T-helper 2 cell treated with Interferon-gamma antibody and Interleukin-4, amounts not matched to agents 5 μg/mL and 100 μg/mL, for 36 hours (primary cell): ENCODE measurements around the gene INTS6L.
"Not testable (repeated sequence)": the region's sequence is repeated elsewhere in the genome, so short reads cannot be mapped to it uniquely, and the experiment has no call there.

Experiments used
- DNase-seq: peaks from one replicate; pipeline ENCODE4 v3.0.0; 2021; ENCODE audit warnings: low spot score
- H3K27ac Mint-ChIP-seq: one replicate; pipeline ENCODE4 v1.8.0; 2021; ENCODE audit warnings: mild to moderate bottlenecking, mixed read lengths
- H3K27me3 Mint-ChIP-seq: one replicate; pipeline ENCODE4 v1.8.0; 2021; ENCODE audit warnings: low read depth, mixed read lengths
- H3K36me3 Mint-ChIP-seq: one replicate; pipeline ENCODE4 v1.8.0; 2021; ENCODE audit warnings: low read depth, mixed read lengths
- H3K4me1 Mint-ChIP-seq: one replicate; pipeline ENCODE4 v1.8.0; 2021; ENCODE audit warnings: low read depth, mixed read lengths
- H3K4me3 Mint-ChIP-seq: one replicate; pipeline ENCODE4 v1.8.0; 2022; ENCODE audit warnings: mild to moderate bottlenecking, moderate library complexity, mixed read lengths
- H3K9me3 Mint-ChIP-seq: one replicate; pipeline ENCODE4 v1.8.0; 2021; ENCODE audit warnings: mixed read lengths

The INTS6L gene

GRCh38 chrX:135605906-135606305, 85.4 kb downstream of the INTS6L start:
- Mint-ChIP-seq H3K27me3 (peaks cover 9% of the 10 kb centered on the region), H3K9me3 (no peaks in the 10 kb centered on the region), H3K27ac (no peak overlapping the region), H3K36me3 (no peaks in the 10 kb centered on the region), H3K4me1 (no peaks in the 10 kb centered on the region), H3K4me3 (no peak overlapping the region)
- DNase-seq, result no peak

GRCh38 chrX:135624408-135625204, 104.1 kb downstream of the INTS6L start:
- H3K36me3 Mint-ChIP-seq, H3K4me1 Mint-ChIP-seq, H3K27me3 Mint-ChIP-seq, H3K9me3 Mint-ChIP-seq, H3K27ac Mint-ChIP-seq, DNase-seq, H3K4me3 Mint-ChIP-seq: not testable (repeated sequence)

- Mint-ChIP-seq H3K27ac (no peak overlapping the region), H3K4me1 (no peaks in the 10 kb centered on the region), H3K27me3 (no peaks in the 10 kb centered on the region), H3K4me3 (no peak overlapping the region), H3K36me3 (no peaks in the 10 kb centered on the region), H3K9me3 (no peaks in the 10 kb centered on the region)
- no peak for DNase-seq
These were observed 105.5 kb downstream of the INTS6L start for GRCh38 chrX:135625995-135626394.

GRCh38 chrX:135629342-135629741, 108.9 kb downstream of the INTS6L start:
- Mint-ChIP-seq H3K4me3 (no peak overlapping the region), H3K27me3 (no peaks in the 10 kb centered on the region), H3K9me3 (no peaks in the 10 kb centered on the region), H3K36me3 (no peaks in the 10 kb centered on the region), H3K27ac (no peak overlapping the region), H3K4me1 (no peaks in the 10 kb centered on the region)
- no peak for DNase-seq
